Fibroblast of pulmonary artery (primary cell): Measurements from ENCODE around the gene ABAT.
"Not testable (repeated sequence)": the region's sequence is repeated elsewhere in the genome, so short reads cannot be mapped to it uniquely, and the experiment has no call there.

Experiments used
- DNase-seq: peaks from one replicate; pipeline ENCODE4 v3.0.0-alpha.2; 2010; ENCODE audit warnings: low read depth
- H3K4me3 ChIP-seq: replicated peaks from 2 replicates; pipeline ENCODE4 v1.5.1; 2011; ENCODE audit warnings: low read depth, mild to moderate bottlenecking, control low read depth, low read length, moderate library complexity
- TF ChIP-seq, protein P1 (sequence below): IDR thresholded peaks from 2 replicates; pipeline ENCODE4 v1.5.1; 2011; ENCODE audit warnings: mild to moderate bottlenecking, control low read depth, low read length, inconsistent platforms; ENCODE audit errors: missing control alignments

The ABAT gene

DNA sequence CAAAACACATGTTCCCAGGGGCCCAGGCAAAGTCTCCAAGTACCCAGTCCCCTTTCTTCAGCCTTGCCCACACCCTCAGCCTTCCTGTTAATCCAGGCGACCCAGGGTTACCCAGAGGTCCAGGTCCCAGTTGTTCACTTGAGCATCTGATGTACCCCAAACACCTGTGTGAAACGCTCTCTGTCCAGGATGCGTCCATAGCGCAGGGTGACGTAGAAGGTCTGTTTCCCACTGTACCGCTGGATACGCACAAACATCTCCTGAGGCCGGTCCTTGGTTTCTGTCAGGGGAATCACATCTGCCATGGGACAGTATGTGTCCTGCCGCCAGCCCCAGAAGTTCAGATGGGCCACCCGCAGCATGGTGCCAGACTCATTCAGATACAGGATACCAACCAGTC is 121.4 kb downstream of the ABAT start:
- TF ChIP-seq, protein P1, sequence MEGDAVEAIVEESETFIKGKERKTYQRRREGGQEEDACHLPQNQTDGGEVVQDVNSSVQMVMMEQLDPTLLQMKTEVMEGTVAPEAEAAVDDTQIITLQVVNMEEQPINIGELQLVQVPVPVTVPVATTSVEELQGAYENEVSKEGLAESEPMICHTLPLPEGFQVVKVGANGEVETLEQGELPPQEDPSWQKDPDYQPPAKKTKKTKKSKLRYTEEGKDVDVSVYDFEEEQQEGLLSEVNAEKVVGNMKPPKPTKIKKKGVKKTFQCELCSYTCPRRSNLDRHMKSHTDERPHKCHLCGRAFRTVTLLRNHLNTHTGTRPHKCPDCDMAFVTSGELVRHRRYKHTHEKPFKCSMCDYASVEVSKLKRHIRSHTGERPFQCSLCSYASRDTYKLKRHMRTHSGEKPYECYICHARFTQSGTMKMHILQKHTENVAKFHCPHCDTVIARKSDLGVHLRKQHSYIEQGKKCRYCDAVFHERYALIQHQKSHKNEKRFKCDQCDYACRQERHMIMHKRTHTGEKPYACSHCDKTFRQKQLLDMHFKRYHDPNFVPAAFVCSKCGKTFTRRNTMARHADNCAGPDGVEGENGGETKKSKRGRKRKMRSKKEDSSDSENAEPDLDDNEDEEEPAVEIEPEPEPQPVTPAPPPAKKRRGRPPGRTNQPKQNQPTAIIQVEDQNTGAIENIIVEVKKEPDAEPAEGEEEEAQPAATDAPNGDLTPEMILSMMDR = no peak

DNA sequence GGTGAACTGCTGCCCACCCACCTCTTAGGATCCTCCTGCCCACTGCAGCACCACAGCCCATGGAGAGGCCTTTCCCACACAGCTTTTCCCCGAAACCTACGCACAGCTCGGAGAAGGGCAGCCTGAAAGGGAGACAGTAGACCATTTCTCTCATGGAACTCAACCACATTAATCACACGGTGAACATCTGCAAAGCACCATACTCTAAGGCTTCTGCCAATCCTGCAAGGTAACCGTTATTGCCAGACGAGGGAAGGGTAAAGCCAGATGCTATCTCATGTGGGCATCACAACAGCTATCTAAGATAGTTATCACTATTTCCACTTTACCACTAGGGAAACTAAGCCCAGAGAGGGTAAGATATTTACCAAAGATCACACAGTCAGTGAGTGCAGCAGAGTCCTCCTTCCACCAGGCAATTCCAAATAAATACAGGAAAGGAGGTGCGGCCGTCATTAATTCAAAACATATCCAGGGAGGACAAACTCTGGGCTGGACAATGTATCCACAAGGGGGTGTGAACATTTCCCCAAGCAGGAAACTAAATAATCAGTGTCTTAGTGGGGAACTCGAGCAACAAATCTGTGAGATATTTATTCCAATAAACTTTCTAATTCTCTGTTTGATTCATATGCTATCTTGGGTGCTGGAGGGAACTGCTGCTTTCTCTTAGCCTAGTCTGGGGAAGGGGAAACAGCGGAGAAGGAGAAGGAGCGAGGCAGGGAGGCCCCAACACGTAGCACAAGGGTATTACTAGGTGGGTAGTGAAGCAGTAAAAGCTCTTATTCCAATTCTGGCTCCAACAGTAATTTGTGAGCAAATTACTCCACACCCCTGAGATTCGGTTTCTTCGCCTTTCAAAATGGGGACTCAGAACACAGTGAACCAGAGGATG is 122.3 kb downstream of the ABAT start:
- DNase-seq = no peak
- peak overlapping the region; percentile 100 for H3K4me3 ChIP-seq
- TF ChIP-seq, protein P1 = no peak

More for the DNA sequence above, 121.4 kb downstream of the ABAT start:
- no peak overlapping the region for H3K4me3 ChIP-seq
- DNase-seq = no peak

DNA sequence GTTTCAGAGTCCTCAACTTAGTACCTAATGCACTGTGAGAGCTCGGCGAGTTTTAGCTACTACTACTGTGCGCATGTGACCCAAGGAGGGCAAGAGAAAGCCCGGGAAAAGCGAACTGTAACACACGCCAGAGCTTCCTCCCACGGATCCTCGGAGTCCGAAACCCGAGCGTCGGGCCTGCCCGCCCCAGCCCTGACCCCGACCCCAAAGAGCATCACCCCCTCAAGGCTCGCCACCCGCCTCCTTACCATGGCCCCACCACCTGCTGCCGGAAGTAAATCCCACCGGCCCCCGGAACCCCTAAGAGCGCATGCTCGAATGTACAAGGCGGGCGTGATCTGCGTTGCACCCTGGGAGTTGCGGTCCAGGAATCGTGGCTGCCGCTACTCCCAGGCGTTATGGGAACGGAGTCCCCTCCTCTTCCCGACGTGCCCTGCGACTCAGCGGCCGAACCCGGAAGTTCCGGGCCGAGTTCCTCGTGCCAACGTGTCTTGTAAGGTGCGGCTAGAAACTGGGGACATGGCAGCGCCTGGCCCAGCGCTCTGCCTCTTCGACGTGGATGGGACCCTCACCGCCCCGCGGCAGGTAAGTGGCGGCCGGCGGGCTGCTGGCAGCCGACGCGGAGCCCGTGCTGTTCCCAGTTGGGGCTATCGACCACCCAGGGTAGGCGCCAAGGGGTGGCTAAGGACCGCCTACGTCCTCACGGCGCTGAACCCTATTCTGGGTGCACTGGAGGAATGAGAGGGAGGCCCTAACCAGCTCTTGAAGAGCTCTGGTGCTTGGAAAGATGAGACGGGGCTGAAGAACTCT is 123.2 kb downstream of the ABAT start, which contains the start of the genes PMM2 and TMEM186:
Gene PMM2, plus strand, starts transcription at position 476 of the 810 bp plus-strand sequence. Its CDS starts 44 bp downstream, at position 520.
Gene TMEM186, minus strand, starts transcription at position 276 of the 810 bp plus-strand sequence. Its CDS starts 25 bp downstream, at position 251.
- peak; percentile 96 for DNase-seq
- TF ChIP-seq, protein P1 = no peak
- peak within 1 kb of the TSS; percentile 100 for H3K4me3 ChIP-seq

DNA sequence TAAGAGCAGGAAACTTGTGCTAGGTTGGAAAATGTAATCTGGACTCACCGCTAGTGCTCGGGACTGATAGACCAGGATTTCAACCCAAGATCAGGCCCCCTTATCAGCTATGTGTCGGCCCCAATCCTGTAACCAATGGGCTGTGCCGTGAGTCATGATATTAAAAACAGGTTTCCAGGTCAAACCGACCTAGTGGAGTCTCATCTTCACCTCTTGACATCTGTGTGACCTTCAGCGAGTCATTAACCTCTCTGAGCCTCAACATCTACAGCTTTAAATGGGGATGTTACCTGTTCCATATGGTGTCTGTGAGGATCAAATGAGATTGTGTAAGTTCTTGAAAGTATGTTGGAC is 123.7 kb downstream of the ABAT start:
- DNase-seq = peak; percentile 21
- TF ChIP-seq, protein P1 = no peak
- H3K4me3 ChIP-seq = peak overlapping the region; percentile 100

DNA sequence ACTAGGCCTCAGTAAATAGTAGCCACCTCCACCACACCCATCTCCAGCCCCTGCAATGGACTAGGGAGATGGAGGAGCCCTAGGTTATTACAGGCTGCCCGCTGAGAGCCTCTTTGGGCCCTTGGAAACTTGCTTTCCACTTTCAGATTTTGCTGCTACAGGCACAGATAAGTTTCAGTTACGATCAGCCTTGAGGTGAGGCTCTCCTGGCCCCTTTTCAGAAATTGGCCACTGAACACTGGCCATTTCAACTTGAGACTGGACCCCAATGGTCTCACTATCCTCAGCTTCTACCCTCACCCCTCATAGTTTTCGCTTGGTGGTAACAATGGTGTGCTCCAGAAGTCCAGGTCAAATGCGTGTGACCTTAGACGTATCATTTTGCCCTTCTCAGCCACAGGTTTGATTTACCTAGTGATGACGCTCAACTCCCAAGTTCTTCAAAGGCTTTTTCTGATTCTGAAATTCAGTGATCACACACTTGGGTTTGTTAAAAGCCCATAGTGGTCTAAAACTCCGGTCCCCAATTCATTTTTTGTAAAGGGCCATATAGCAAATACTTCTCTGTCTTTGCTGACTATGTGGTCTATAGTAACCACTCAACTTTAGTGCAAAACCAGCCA is 124.2 kb downstream of the ABAT start:
- peak; percentile 5 for DNase-seq
- peak overlapping the region; percentile 100 for H3K4me3 ChIP-seq
- TF ChIP-seq, protein P1 = no peak

DNA sequence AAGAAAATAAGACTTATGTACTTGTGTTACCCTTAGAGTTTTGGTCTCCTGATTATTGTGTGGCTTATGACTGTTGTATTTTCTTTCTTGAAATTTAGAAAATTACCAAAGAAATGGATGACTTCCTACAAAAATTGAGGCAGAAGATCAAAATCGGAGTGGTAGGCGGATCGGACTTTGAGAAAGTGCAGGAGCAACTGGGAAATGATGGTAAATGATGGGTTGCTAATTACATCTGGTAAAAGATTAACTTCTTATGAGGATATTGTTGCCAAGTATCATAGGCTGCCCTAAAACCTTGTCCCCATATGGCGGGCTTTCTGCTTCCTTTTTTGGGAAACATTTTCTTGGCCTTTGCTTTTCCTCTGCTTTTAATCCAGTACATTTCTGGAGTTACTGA is 127.3 kb downstream of the ABAT start:
- TF ChIP-seq, protein P1 = no peak

DNA sequence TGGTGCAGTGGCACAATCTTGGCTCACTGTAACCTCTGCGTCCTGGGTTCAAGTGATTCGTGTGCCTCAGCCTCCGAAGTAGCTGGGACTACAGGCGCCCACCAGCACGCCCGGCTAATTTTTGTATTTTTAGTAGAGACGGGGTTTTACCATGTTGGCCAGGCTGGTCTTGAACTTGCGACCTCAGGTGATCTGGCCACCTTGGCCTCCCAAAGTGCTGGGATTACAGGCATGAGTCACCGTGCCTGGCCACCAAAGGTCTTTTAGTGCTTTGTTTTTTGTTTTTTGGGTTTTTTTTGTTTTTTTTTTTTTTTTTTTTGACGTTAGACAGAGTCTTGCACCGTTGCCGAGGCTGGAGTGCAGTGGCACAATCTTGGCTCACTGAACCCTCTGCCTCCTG is 129.3 kb downstream of the ABAT start:
- DNase-seq = not testable (repeated sequence)

More for the DNA sequence above, 127.3 kb downstream of the ABAT start:
- H3K4me3 ChIP-seq = no peak overlapping the region
- no peak for DNase-seq

More for the DNA sequence above, 129.3 kb downstream of the ABAT start:
- H3K4me3 ChIP-seq = not testable (repeated sequence)
